ENCODE data around the gene OS9.

- TF ChIP-seq CTCF (IDR thresholded peaks at IDR 0.05) (no peak), POLR2A (IDR thresholded peaks at IDR 0.05) (no peak), EP300 (IDR thresholded peaks at IDR 0.05) (no peak)
These were observed 644 bp upstream of the OS9 start for GRCh38 chr12:57693317-57693658.
